Astrocyte (in vitro differentiated cells and primary cell): ENCODE measurements around the gene REEP1. TPM values are rescaled to one million over a fixed set of nuclear protein-coding genes. Genes with fewer than 3 reads are reported as not detected.

Source experiments
- DNase-seq: peaks from one replicate; pipeline ENCODE4 v3.0.0-alpha.2; 2010; ENCODE audit warnings: low read depth
- FAIRE-seq: peaks from 2 replicates; lab custom pipeline; 2011; peaks lifted over from hg19 to GRCh38; lab: Jason Lieb, UNC
- H2AFZ ChIP-seq: 2 replicates; pipeline ENCODE4 v1.6.0; 2012; ENCODE audit warnings: low read depth, low read length, inconsistent platforms
- H3K27ac ChIP-seq: 2 replicates; pipeline ENCODE4 v1.5.1; 2011; ENCODE audit warnings: low read depth, low read length, inconsistent platforms
- H3K27me3 ChIP-seq: 2 replicates; pipeline ENCODE4 v1.6.0; 2011; ENCODE audit warnings: low read length, inconsistent platforms; ENCODE audit not compliant: insufficient read depth
- H3K36me3 ChIP-seq: 2 replicates; pipeline ENCODE4 v1.5.1; 2011; ENCODE audit warnings: low read length, inconsistent platforms; ENCODE audit not compliant: insufficient read depth
- H3K4me1 ChIP-seq: 2 replicates; pipeline ENCODE4 v1.5.1; 2011; ENCODE audit warnings: low read length, inconsistent platforms; ENCODE audit not compliant: insufficient read depth
- H3K4me2 ChIP-seq: 2 replicates; pipeline ENCODE4 v1.6.0; 2012; ENCODE audit warnings: low read length, inconsistent platforms
- H3K4me3 ChIP-seq: 2 replicates; pipeline ENCODE4 v1.5.1; 2011; ENCODE audit warnings: low read depth, mild to moderate bottlenecking, low read length, inconsistent platforms; ENCODE audit not compliant: insufficient read depth
- H3K79me2 ChIP-seq: 2 replicates; pipeline ENCODE4 v1.6.0; 2012; ENCODE audit warnings: mild to moderate bottlenecking, low read length, inconsistent platforms; ENCODE audit not compliant: insufficient read depth
- H3K9ac ChIP-seq: 2 replicates; pipeline ENCODE4 v1.6.0; 2012; ENCODE audit warnings: mild to moderate bottlenecking, low read length, inconsistent platforms
- H3K9me3 ChIP-seq: 2 replicates; pipeline ENCODE4 v1.5.1; 2012; ENCODE audit warnings: low read depth, mild to moderate bottlenecking, low read length, inconsistent platforms; ENCODE audit not compliant: insufficient read depth
- H4K20me1 ChIP-seq: 2 replicates; pipeline ENCODE4 v1.6.0; 2012; ENCODE audit warnings: low read length, inconsistent platforms; ENCODE audit not compliant: insufficient read depth
- H3K27ac Mint-ChIP-seq: one replicate; pipeline ENCODE4 v1.8.0; 2021; ENCODE audit warnings: mild to moderate bottlenecking, mixed read lengths; ENCODE audit not compliant: unreplicated experiment
- H3K27me3 Mint-ChIP-seq: one replicate; pipeline ENCODE4 v1.8.0; 2021; ENCODE audit warnings: low read depth, mixed read lengths; ENCODE audit not compliant: unreplicated experiment
- H3K36me3 Mint-ChIP-seq: one replicate; pipeline ENCODE4 v1.8.0; 2021; ENCODE audit warnings: low read depth, mixed read lengths; ENCODE audit not compliant: unreplicated experiment
- H3K4me1 Mint-ChIP-seq: one replicate; pipeline ENCODE4 v1.8.0; 2021; ENCODE audit warnings: low read depth, mixed read lengths; ENCODE audit not compliant: unreplicated experiment
- H3K4me3 Mint-ChIP-seq: one replicate; pipeline ENCODE4 v1.8.0; 2021; ENCODE audit warnings: mild to moderate bottlenecking, moderate library complexity, mixed read lengths; ENCODE audit not compliant: unreplicated experiment
- H3K9me3 Mint-ChIP-seq: one replicate; pipeline ENCODE4 v1.8.0; 2021; ENCODE audit warnings: mild to moderate bottlenecking, mixed read lengths; ENCODE audit not compliant: unreplicated experiment
- EZH2 ChIP-seq: IDR thresholded peaks from 2 replicates; pipeline ENCODE4 v1.6.1; 2012; ENCODE audit warnings: mild to moderate bottlenecking, low read length, inconsistent platforms; ENCODE audit not compliant: insufficient read depth
- total RNA-seq: library from RNA; stranded (reverse); gene quantifications from 2 replicates; pipeline ENCODE4 v1.2.1, GENCODE V29; 2021
- TF ChIP-seq, protein P1 (sequence below): IDR thresholded peaks from 2 replicates; pipeline ENCODE4 v1.5.1; 2011; ENCODE audit warnings: low read depth, mild to moderate bottlenecking, inconsistent platforms, low read length, moderate library complexity; ENCODE audit not compliant: insufficient read depth

Gene REEP1
- total RNA-seq, 1 donor from 2014 or later, result 0.61 TPM

GRCh38 chr2:86382108-86382507 is 44.7 kb upstream of the REEP1 start:
- Mint-ChIP-seq H3K27ac (no peak overlapping the region), H3K36me3 (no peaks in the 10 kb centered on the region), H3K27me3 (peaks cover 5% of the 10 kb centered on the region), H3K9me3 (peaks cover 2% of the 10 kb centered on the region), H3K4me1 (no peaks in the 10 kb centered on the region), H3K4me3 (no peak overlapping the region)
- Histone ChIP-seq H3K4me1 (peaks cover 4% of the 10 kb centered on the region), H3K4me2 (no peak overlapping the region), H2AFZ (no peak overlapping the region), H3K79me2 (no peaks in the 10 kb centered on the region), H3K9me3 (no peaks in the 10 kb centered on the region), H3K9ac (no peak overlapping the region), H3K36me3 (no peaks in the 10 kb centered on the region), H3K4me3 (no peak overlapping the region), H4K20me1 (no peaks in the 10 kb centered on the region), H3K27ac (no peak overlapping the region), H3K27me3 (peaks cover 4% of the 10 kb centered on the region)
- DNase-seq (no peak), FAIRE-seq (no peak)
- TF ChIP-seq EZH2, result no peak
- TF ChIP-seq, protein P1, sequence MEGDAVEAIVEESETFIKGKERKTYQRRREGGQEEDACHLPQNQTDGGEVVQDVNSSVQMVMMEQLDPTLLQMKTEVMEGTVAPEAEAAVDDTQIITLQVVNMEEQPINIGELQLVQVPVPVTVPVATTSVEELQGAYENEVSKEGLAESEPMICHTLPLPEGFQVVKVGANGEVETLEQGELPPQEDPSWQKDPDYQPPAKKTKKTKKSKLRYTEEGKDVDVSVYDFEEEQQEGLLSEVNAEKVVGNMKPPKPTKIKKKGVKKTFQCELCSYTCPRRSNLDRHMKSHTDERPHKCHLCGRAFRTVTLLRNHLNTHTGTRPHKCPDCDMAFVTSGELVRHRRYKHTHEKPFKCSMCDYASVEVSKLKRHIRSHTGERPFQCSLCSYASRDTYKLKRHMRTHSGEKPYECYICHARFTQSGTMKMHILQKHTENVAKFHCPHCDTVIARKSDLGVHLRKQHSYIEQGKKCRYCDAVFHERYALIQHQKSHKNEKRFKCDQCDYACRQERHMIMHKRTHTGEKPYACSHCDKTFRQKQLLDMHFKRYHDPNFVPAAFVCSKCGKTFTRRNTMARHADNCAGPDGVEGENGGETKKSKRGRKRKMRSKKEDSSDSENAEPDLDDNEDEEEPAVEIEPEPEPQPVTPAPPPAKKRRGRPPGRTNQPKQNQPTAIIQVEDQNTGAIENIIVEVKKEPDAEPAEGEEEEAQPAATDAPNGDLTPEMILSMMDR, result no peak

GRCh38 chr2:86378469-86378868 is 41.0 kb upstream of the REEP1 start:
- H3K27ac ChIP-seq, result no peak overlapping the region
- no peak overlapping the region for H3K4me2 ChIP-seq
- Mint-ChIP-seq H3K4me3 (no peak overlapping the region), H3K27ac (no peak overlapping the region), H3K27me3 (no peaks in the 10 kb centered on the region), H3K9me3 (peaks cover 2% of the 10 kb centered on the region), H3K4me1 (no peaks in the 10 kb centered on the region), H3K36me3 (no peaks in the 10 kb centered on the region)
- no peak for FAIRE-seq
- no peaks in the 10 kb centered on the region for H4K20me1 ChIP-seq
- TF ChIP-seq, protein P1, result no peak
- no peak for TF ChIP-seq EZH2
- H3K36me3 ChIP-seq, result no peaks in the 10 kb centered on the region
- peaks cover 4% of the 10 kb centered on the region for H3K27me3 ChIP-seq
- H3K4me3 ChIP-seq, result no peak overlapping the region
- H3K9me3 ChIP-seq, result no peaks in the 10 kb centered on the region
- H3K9ac ChIP-seq, result no peak overlapping the region
- H2AFZ ChIP-seq, result no peak overlapping the region
- no peaks in the 10 kb centered on the region for H3K4me1 ChIP-seq
- no peaks in the 10 kb centered on the region for H3K79me2 ChIP-seq
- no peak for DNase-seq

- peaks cover 4% of the 10 kb centered on the region for H3K27me3 ChIP-seq
- DNase-seq (no peak), FAIRE-seq (no peak)
- H2AFZ ChIP-seq, result no peak overlapping the region
- peaks cover 2% of the 10 kb centered on the region for H3K9me3 ChIP-seq
- no peak overlapping the region for H3K4me3 Mint-ChIP-seq
- no peaks in the 10 kb centered on the region for H4K20me1 ChIP-seq
- no peaks in the 10 kb centered on the region for H3K9me3 Mint-ChIP-seq
- no peak overlapping the region for H3K4me2 ChIP-seq
- H3K4me1 Mint-ChIP-seq, result no peaks in the 10 kb centered on the region
- H3K79me2 ChIP-seq, result no peaks in the 10 kb centered on the region
- H3K27ac Mint-ChIP-seq, result no peak overlapping the region
- no peaks in the 10 kb centered on the region for H3K36me3 Mint-ChIP-seq
- H3K4me3 ChIP-seq, result no peak overlapping the region
- H3K4me1 ChIP-seq, result no peaks in the 10 kb centered on the region
- H3K9ac ChIP-seq, result no peak overlapping the region
- no peaks in the 10 kb centered on the region for H3K27me3 Mint-ChIP-seq
- H3K27ac ChIP-seq, result no peak overlapping the region
- TF ChIP-seq, protein P1, result no peak
- TF ChIP-seq EZH2, result no peak
- H3K36me3 ChIP-seq, result no peaks in the 10 kb centered on the region
Measured at GRCh38 chr2:86375623-86376022, 38.2 kb upstream of the REEP1 start.
